Uterus (tissue), 2 donors: ENCODE measurements around the gene ATP5ME.

Source experiments
- CTCF ChIP-seq, 4 experiments: fragments of 200-600 bp in 2 of 4; fragments of 450-650 bp in 2 of 4; sonication (generic) in 2 of 4; IDR thresholded peaks; one replicate each; pipeline ENCODE4 v1.5.1; 2016 to 2019; ENCODE audit warnings: antibody characterized with exemption in 4 of 4, mild to moderate bottlenecking in 2 of 4, moderate library complexity in 1 of 4
- POLR2A ChIP-seq, 2 donors: fragments of 450-650 bp; IDR thresholded peaks; one replicate each; pipeline ENCODE4 v1.6.1; 2016; ENCODE audit warnings: antibody characterized with exemption in 2 of 2, mild to moderate bottlenecking in 1 of 2, moderate library complexity in 1 of 2

GRCh38 chr4:649751-650310 is 24.2 kb downstream of the ATP5ME start:
- TF ChIP-seq POLR2A (IDR thresholded peaks at IDR 0.05) (no peak), CTCF (IDR thresholded peaks at IDR 0.05) (no peak)
